H9 (cell line): Measurements from ENCODE around the gene TEX2. TPM values are rescaled to one million over a fixed set of nuclear protein-coding genes. Genes with fewer than 3 reads are reported as not detected.

Experiments
- DNase-seq: peaks from one replicate; pipeline ENCODE4 v3.0.0-alpha.2; 2017
- H2AFZ ChIP-seq: one replicate; pipeline ENCODE4 v1.6.1; 2013; ENCODE audit warnings: mild to moderate bottlenecking, low read length, control low read depth, moderate library complexity
- H2AK5ac ChIP-seq: 2 replicates; pipeline ENCODE4 v1.6.1; 2013; ENCODE audit warnings: low read length, control low read depth, mixed read lengths; ENCODE audit not compliant: insufficient read length
- H2BK120ac ChIP-seq: one replicate; pipeline ENCODE4 v1.6.1; 2013; ENCODE audit warnings: low read depth, mild to moderate bottlenecking, low read length, control low read depth, inconsistent platforms; ENCODE audit not compliant: poor library complexity, severe bottlenecking
- H2BK12ac ChIP-seq: 2 replicates; pipeline ENCODE4 v1.6.1; 2013; ENCODE audit warnings: low read length, control low read depth, mixed read lengths, low read depth; ENCODE audit not compliant: insufficient read length
- H2BK15ac ChIP-seq: 2 replicates; pipeline ENCODE4 v1.6.1; 2013; ENCODE audit warnings: low read depth, low read length, control low read depth
- H2BK20ac ChIP-seq: one replicate; pipeline ENCODE4 v1.6.1; 2013; ENCODE audit warnings: low read depth, mild to moderate bottlenecking, low read length, control low read depth, inconsistent platforms; ENCODE audit not compliant: poor library complexity, severe bottlenecking
- H2BK5ac ChIP-seq: 2 replicates; pipeline ENCODE4 v1.6.1; 2013; ENCODE audit warnings: low read length, control low read depth, mixed read lengths; ENCODE audit not compliant: insufficient read length
- H3K14ac ChIP-seq: 2 replicates; pipeline ENCODE4 v1.6.1; 2013; ENCODE audit warnings: low read length, control low read depth; ENCODE audit not compliant: insufficient read depth
- H3K18ac ChIP-seq: 2 replicates; pipeline ENCODE4 v1.6.1; 2013; ENCODE audit warnings: low read depth, mild to moderate bottlenecking, mixed read lengths, low read length, control low read depth; ENCODE audit not compliant: insufficient read length
- H3K23ac ChIP-seq: 2 replicates; pipeline ENCODE4 v1.6.1; 2013; ENCODE audit warnings: low read length, control low read depth, mixed read lengths, low read depth; ENCODE audit not compliant: insufficient read length
- H3K23me2 ChIP-seq: 2 replicates; pipeline ENCODE4 v1.6.1; 2013; ENCODE audit warnings: low read depth, mild to moderate bottlenecking, mixed read lengths, low read length, control low read depth; ENCODE audit not compliant: insufficient read length, poor library complexity, severe bottlenecking
- H3K27ac ChIP-seq: 2 replicates; pipeline ENCODE4 v1.5.1; 2013; ENCODE audit warnings: low read length, control low read depth, mixed read lengths, low read depth; ENCODE audit not compliant: insufficient read length
- H3K27me3 ChIP-seq: 2 replicates; pipeline ENCODE4 v1.6.1; 2013; ENCODE audit warnings: low read length, control low read depth, inconsistent platforms; ENCODE audit not compliant: insufficient read depth
- H3K4ac ChIP-seq: 2 replicates; pipeline ENCODE4 v1.6.1; 2013; ENCODE audit warnings: low read depth, mild to moderate bottlenecking, control low read depth, inconsistent platforms, low read length, moderate library complexity
- H3K4me1 ChIP-seq: 2 replicates; pipeline ENCODE4 v1.6.1; 2013; ENCODE audit warnings: low read length, control low read depth, inconsistent platforms; ENCODE audit not compliant: insufficient read depth
- H3K4me2 ChIP-seq: 2 replicates; pipeline ENCODE4 v1.6.1; 2013; ENCODE audit warnings: low read length, control low read depth, mixed read lengths; ENCODE audit not compliant: insufficient read length, insufficient read depth
- H3K56ac ChIP-seq: 2 replicates; pipeline ENCODE4 v1.6.1; 2013; ENCODE audit warnings: low read depth, mild to moderate bottlenecking, mixed read lengths, low read length, control low read depth; ENCODE audit not compliant: insufficient read length
- H3K79me1 ChIP-seq: 2 replicates; pipeline ENCODE4 v1.6.1; 2013; ENCODE audit warnings: low read depth, mild to moderate bottlenecking, moderate library complexity, low read length, control low read depth, inconsistent platforms; ENCODE audit not compliant: insufficient read depth, poor library complexity, severe bottlenecking
- H3K79me2 ChIP-seq: 2 replicates; pipeline ENCODE4 v1.6.1; 2013; ENCODE audit warnings: low read length, control low read depth, inconsistent platforms; ENCODE audit not compliant: insufficient read depth
- H3K9ac ChIP-seq: 2 replicates; pipeline ENCODE4 v1.6.1; 2013; ENCODE audit warnings: low read length, control low read depth, mixed read lengths; ENCODE audit not compliant: insufficient read length; ENCODE audit errors: extremely low read depth
- H3K9me3 ChIP-seq: one replicate; pipeline ENCODE4 v1.6.1; 2013; ENCODE audit warnings: low read depth, low read length, inconsistent platforms; ENCODE audit not compliant: control insufficient read depth
- H3T11ph ChIP-seq: one replicate; pipeline ENCODE4 v1.6.1; 2013; ENCODE audit warnings: mild to moderate bottlenecking, low read length, control low read depth, inconsistent platforms
- H4K20me1 ChIP-seq: one replicate; pipeline ENCODE4 v1.6.1; 2013; ENCODE audit not compliant: control insufficient read depth, insufficient read length, insufficient read depth
- H4K5ac ChIP-seq: 2 replicates; pipeline ENCODE4 v1.6.1; 2013; ENCODE audit warnings: low read depth, mild to moderate bottlenecking, mixed read lengths, low read length, control low read depth; ENCODE audit not compliant: insufficient read length
- H4K8ac ChIP-seq: replicated peaks from 2 replicates; pipeline ENCODE4 v1.6.1; 2013; ENCODE audit warnings: low read length, control low read depth, mixed read lengths, low read depth; ENCODE audit not compliant: insufficient read length
- H4K91ac ChIP-seq: 2 replicates; pipeline ENCODE4 v1.6.1; 2013; ENCODE audit warnings: low read depth, mild to moderate bottlenecking, moderate library complexity, mixed read lengths, low read length, control low read depth; ENCODE audit not compliant: insufficient read length
- H3K27ac Mint-ChIP-seq, 3 experiments: 2 replicates in 2 of 3; 3 replicates in 1 of 3; pipeline ENCODE4 v1.8.0; 2020 to 2021; ENCODE audit warnings: mixed read lengths in 3 of 3, mild to moderate bottlenecking in 1 of 3, moderate library complexity in 1 of 3
- H3K27me3 Mint-ChIP-seq: 2 replicates; pipeline ENCODE4 v1.8.0; 2021; ENCODE audit warnings: low read depth, mild to moderate bottlenecking, moderate library complexity, mixed read lengths
- H3K36me3 Mint-ChIP-seq, 3 experiments: 2 replicates in 2 of 3; 3 replicates in 1 of 3; pipeline ENCODE4 v1.8.0; 2020 to 2021; ENCODE audit warnings: low read depth in 3 of 3, mixed read lengths in 3 of 3; ENCODE audit not compliant: insufficient read depth in 1 of 3
- H3K4me1 Mint-ChIP-seq, 2 experiments: 2 replicates each; pipeline ENCODE4 v1.8.0; 2020; ENCODE audit warnings: mixed read lengths in 2 of 2
- H3K4me3 Mint-ChIP-seq, 2 experiments: 2 replicates in 1 of 2; 3 replicates in 1 of 2; pipeline ENCODE4 v1.8.0; 2020 to 2021; ENCODE audit warnings: mild to moderate bottlenecking in 2 of 2, mixed read lengths in 2 of 2, moderate library complexity in 1 of 2
- H3K9me3 Mint-ChIP-seq, 2 experiments: 2 replicates in 1 of 2; 3 replicates in 1 of 2; pipeline ENCODE4 v1.8.0; 2020; ENCODE audit warnings: mild to moderate bottlenecking in 2 of 2, mixed read lengths in 2 of 2, moderate library complexity in 1 of 2
- WGBS: extraction: QIAGEN DNeasy Blood & Tissue Kit; methylation state at CpG from one replicate; pipeline ENCODE4 v1.1.7; 2013; ENCODE audit warnings: missing lambda C conversion rate, low lambda C conversion rate, mixed read lengths; ENCODE audit not compliant: insufficient read length; ENCODE audit errors: extremely low coverage; 5-methylcytosine and 5-hydroxymethylcytosine counted together
- total RNA-seq: library from RNA; stranded (reverse); gene quantifications from 2 replicates; pipeline ENCODE4 v1.2.1, GENCODE V29; 2021
- TF ChIP-seq, protein P1 (sequence below): fragments of 200-600 bp; sonication (generic); conservative IDR thresholded peaks from 3 replicates; pipeline ENCODE4 v1.8.0; 2021; ENCODE audit warnings: antibody characterized with exemption, mild to moderate bottlenecking

The TEX2 gene
- total RNA-seq, 1 experiment from 2014 or later = 12.2 TPM

- no peak overlapping the region for H3K23ac ChIP-seq
- H2BK12ac ChIP-seq = no peak overlapping the region
- H3K56ac ChIP-seq = no peak overlapping the region
- H3K79me1 ChIP-seq = no peaks in the 10 kb centered on the region
- no CpG with 5 or more reads among the region's 7 CpGs for WGBS
- H3K27ac ChIP-seq = no peak overlapping the region
- H3K9me3 Mint-ChIP-seq = no peaks in the 10 kb centered on the region; a peak in 2 of 5 replicates
- no peak overlapping the region for H4K91ac ChIP-seq
- H2BK15ac ChIP-seq = no peak overlapping the region
- H4K5ac ChIP-seq = no peak overlapping the region
- no peak overlapping the region for H2AFZ ChIP-seq
- H2BK20ac ChIP-seq = no peak overlapping the region
- no peaks in the 10 kb centered on the region for H3K23me2 ChIP-seq
- TF ChIP-seq, protein P1, sequence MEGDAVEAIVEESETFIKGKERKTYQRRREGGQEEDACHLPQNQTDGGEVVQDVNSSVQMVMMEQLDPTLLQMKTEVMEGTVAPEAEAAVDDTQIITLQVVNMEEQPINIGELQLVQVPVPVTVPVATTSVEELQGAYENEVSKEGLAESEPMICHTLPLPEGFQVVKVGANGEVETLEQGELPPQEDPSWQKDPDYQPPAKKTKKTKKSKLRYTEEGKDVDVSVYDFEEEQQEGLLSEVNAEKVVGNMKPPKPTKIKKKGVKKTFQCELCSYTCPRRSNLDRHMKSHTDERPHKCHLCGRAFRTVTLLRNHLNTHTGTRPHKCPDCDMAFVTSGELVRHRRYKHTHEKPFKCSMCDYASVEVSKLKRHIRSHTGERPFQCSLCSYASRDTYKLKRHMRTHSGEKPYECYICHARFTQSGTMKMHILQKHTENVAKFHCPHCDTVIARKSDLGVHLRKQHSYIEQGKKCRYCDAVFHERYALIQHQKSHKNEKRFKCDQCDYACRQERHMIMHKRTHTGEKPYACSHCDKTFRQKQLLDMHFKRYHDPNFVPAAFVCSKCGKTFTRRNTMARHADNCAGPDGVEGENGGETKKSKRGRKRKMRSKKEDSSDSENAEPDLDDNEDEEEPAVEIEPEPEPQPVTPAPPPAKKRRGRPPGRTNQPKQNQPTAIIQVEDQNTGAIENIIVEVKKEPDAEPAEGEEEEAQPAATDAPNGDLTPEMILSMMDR = no peak
- H3K9ac ChIP-seq = no peak overlapping the region
- no peak overlapping the region; a peak in 1 of 7 replicates for H3K27ac Mint-ChIP-seq
- no peak overlapping the region for H3K18ac ChIP-seq
- H3K4me2 ChIP-seq = no peak overlapping the region
- H3K27me3 ChIP-seq = no peaks in the 10 kb centered on the region
- no peak overlapping the region for H3K14ac ChIP-seq
- peaks cover 0 to 3% of the 10 kb centered on the region in 2 experiments; a peak in 1 of 4 replicates for H3K4me1 Mint-ChIP-seq
- DNase-seq = no peak
- H2BK120ac ChIP-seq = no peak overlapping the region
- no peaks in the 10 kb centered on the region for H3K79me2 ChIP-seq
- H3K36me3 Mint-ChIP-seq = peaks cover 4 to 16% (median 4%) of the 10 kb centered on the region in 3 experiments; a peak in 3 of 7 replicates
- H3K4ac ChIP-seq = no peak overlapping the region
- no peaks in the 10 kb centered on the region for H3K4me1 ChIP-seq
- H3T11ph ChIP-seq = no peak overlapping the region
- no peaks in the 10 kb centered on the region for H3K9me3 ChIP-seq
- no peaks in the 10 kb centered on the region for H3K27me3 Mint-ChIP-seq
- H3K4me3 Mint-ChIP-seq = no peak overlapping the region
- H4K20me1 ChIP-seq = no peaks in the 10 kb centered on the region
- H4K8ac ChIP-seq = no peak overlapping the region
- no peak overlapping the region for H2AK5ac ChIP-seq
- no peak overlapping the region for H2BK5ac ChIP-seq
These were observed 85.6 kb downstream of the TEX2 start for GRCh38 chr17:64177311-64178010.
